Stimulated activated naive CD8-positive, alpha-beta T cell treated with anti-CD3 and anti-CD28 coated beads, Interleukin-15, amount 100 ng/mL, for 72 hours (primary cell): ENCODE measurements around the gene COPS8.

Source experiments
- ATAC-seq: fragments of 150-1000 bp; cut with Tn5 transposase; 2 replicates; pipeline ENCODE4 v1.10.0; 2021; ENCODE audit warnings: mild to moderate bottlenecking, moderate library complexity
- DNase-seq, 2 donors: peaks; one replicate each; pipeline ENCODE4 v3.0.0; 2021 to 2022
- H3K27ac Mint-ChIP-seq, 2 donors: one replicate each; pipeline ENCODE4 v1.8.0; 2022; ENCODE audit warnings: mild to moderate bottlenecking in 2 of 2, mixed read lengths in 2 of 2, moderate library complexity in 2 of 2
- H3K27me3 Mint-ChIP-seq: one replicate; pipeline ENCODE4 v1.8.0; 2022; ENCODE audit warnings: mixed read lengths
- H3K4me1 Mint-ChIP-seq: one replicate; pipeline ENCODE4 v1.8.0; 2022; ENCODE audit warnings: mild to moderate bottlenecking, mixed read lengths
- H3K4me3 Mint-ChIP-seq, 2 donors: one replicate each; pipeline ENCODE4 v1.8.0; 2022; ENCODE audit warnings: mild to moderate bottlenecking in 2 of 2, mixed read lengths in 2 of 2, moderate library complexity in 1 of 2
- H3K9me3 Mint-ChIP-seq, 2 donors: one replicate each; pipeline ENCODE4 v1.8.0; 2022; ENCODE audit warnings: mixed read lengths in 2 of 2

The COPS8 gene

GRCh38 chr2:237059155-237059875, 26.4 kb upstream of the COPS8 start:
- DNase-seq (no peak), ATAC-seq (peak; percentile 71)
- no peak overlapping the region for H3K4me3 Mint-ChIP-seq
- H3K27me3 Mint-ChIP-seq = no peaks in the 10 kb centered on the region
- peaks cover 22% of the 10 kb centered on the region for H3K4me1 Mint-ChIP-seq
- no peaks in the 10 kb centered on the region for H3K9me3 Mint-ChIP-seq
- no peak overlapping the region for H3K27ac Mint-ChIP-seq

- H3K4me3 Mint-ChIP-seq = no peak overlapping the region
- no peaks in the 10 kb centered on the region for H3K27me3 Mint-ChIP-seq
- peak; percentile 41 for ATAC-seq
- no peak for DNase-seq
- peaks cover 22% of the 10 kb centered on the region for H3K4me1 Mint-ChIP-seq
- peak overlapping the region in 1 of 2 donors; percentile 44 for H3K27ac Mint-ChIP-seq
- H3K9me3 Mint-ChIP-seq = no peaks in the 10 kb centered on the region
These were observed 25.0 kb upstream of the COPS8 start for GRCh38 chr2:237060534-237061312.

- Mint-ChIP-seq H3K4me3 (no peak overlapping the region), H3K27ac (no peak overlapping the region)
These were observed 24.3 kb upstream of the COPS8 start for GRCh38 chr2:237061356-237061755.

GRCh38 chr2:237062585-237062984, 23.1 kb upstream of the COPS8 start:
- Mint-ChIP-seq H3K27ac (no peak overlapping the region), H3K4me3 (no peak overlapping the region), H3K9me3 (no peaks in the 10 kb centered on the region), H3K4me1 (peaks cover 22% of the 10 kb centered on the region), H3K27me3 (no peaks in the 10 kb centered on the region)
- ATAC-seq = no peak
- no peak for DNase-seq

More at GRCh38 chr2:237061356-237061755, 24.3 kb upstream of the COPS8 start:
- Mint-ChIP-seq H3K4me1 (peaks cover 22% of the 10 kb centered on the region), H3K9me3 (no peaks in the 10 kb centered on the region), H3K27me3 (no peaks in the 10 kb centered on the region)
- no peak for DNase-seq
- no peak for ATAC-seq

GRCh38 chr2:237064203-237065070, 21.3 kb upstream of the COPS8 start:
- Mint-ChIP-seq H3K27ac (no peak overlapping the region), H3K4me1 (peaks cover 13% of the 10 kb centered on the region), H3K4me3 (no peak overlapping the region), H3K27me3 (no peaks in the 10 kb centered on the region), H3K9me3 (no peaks in the 10 kb centered on the region)
- ATAC-seq (peak; percentile 26), DNase-seq (no peak)

- no peak overlapping the region for H3K4me3 Mint-ChIP-seq
- H3K27ac Mint-ChIP-seq = no peak overlapping the region
- H3K27me3 Mint-ChIP-seq = no peaks in the 10 kb centered on the region
- H3K4me1 Mint-ChIP-seq = peaks cover 9% of the 10 kb centered on the region
- ATAC-seq (no peak), DNase-seq (no peak)
- H3K9me3 Mint-ChIP-seq = no peaks in the 10 kb centered on the region
These were observed 20.7 kb upstream of the COPS8 start for GRCh38 chr2:237065071-237065377.

GRCh38 chr2:237066396-237066795, 19.3 kb upstream of the COPS8 start:
- no peak overlapping the region for H3K27ac Mint-ChIP-seq
- peaks cover under 1% of the 10 kb centered on the region for H3K4me1 Mint-ChIP-seq
- H3K4me3 Mint-ChIP-seq = no peak overlapping the region
- ATAC-seq (no peak), DNase-seq (no peak)
- no peaks in the 10 kb centered on the region for H3K27me3 Mint-ChIP-seq
- H3K9me3 Mint-ChIP-seq = no peaks in the 10 kb centered on the region

GRCh38 chr2:237068005-237068576, 17.6 kb upstream of the COPS8 start:
- Mint-ChIP-seq H3K27ac (no peak overlapping the region), H3K4me3 (no peak overlapping the region), H3K4me1 (no peaks in the 10 kb centered on the region), H3K27me3 (no peaks in the 10 kb centered on the region), H3K9me3 (no peaks in the 10 kb centered on the region)
- DNase-seq (no peak), ATAC-seq (no peak)

GRCh38 chr2:237072067-237072931, 13.4 kb upstream of the COPS8 start:
- H3K27ac Mint-ChIP-seq = no peak overlapping the region

GRCh38 chr2:237073552-237073951, 12.1 kb upstream of the COPS8 start:
- ATAC-seq (no peak), DNase-seq (no peak)
- no peak overlapping the region for H3K4me3 Mint-ChIP-seq
- no peaks in the 10 kb centered on the region for H3K9me3 Mint-ChIP-seq
- no peaks in the 10 kb centered on the region for H3K4me1 Mint-ChIP-seq
- H3K27me3 Mint-ChIP-seq = no peaks in the 10 kb centered on the region
- H3K27ac Mint-ChIP-seq = peak overlapping the region in 1 of 2 donors; percentile 13

More at GRCh38 chr2:237072067-237072931, 13.4 kb upstream of the COPS8 start:
- Mint-ChIP-seq H3K4me3 (no peak overlapping the region), H3K27me3 (no peaks in the 10 kb centered on the region), H3K9me3 (no peaks in the 10 kb centered on the region), H3K4me1 (no peaks in the 10 kb centered on the region)
- ATAC-seq = no peak
- peak; percentile 55 to 59 for DNase-seq

- H3K27ac Mint-ChIP-seq = no peak overlapping the region
- DNase-seq (no peak), ATAC-seq (no peak)
- no peaks in the 10 kb centered on the region for H3K27me3 Mint-ChIP-seq
- no peaks in the 10 kb centered on the region for H3K4me1 Mint-ChIP-seq
- H3K9me3 Mint-ChIP-seq = no peaks in the 10 kb centered on the region
- no peak overlapping the region for H3K4me3 Mint-ChIP-seq
These were observed 11.3 kb upstream of the COPS8 start for GRCh38 chr2:237074211-237074993.

GRCh38 chr2:237075749-237076599, 9.7 kb upstream of the COPS8 start:
- no peak for ATAC-seq
- no peak for DNase-seq
- Mint-ChIP-seq H3K4me1 (no peaks in the 10 kb centered on the region), H3K9me3 (no peaks in the 10 kb centered on the region), H3K27ac (peak overlapping the region; percentile 15 to 69), H3K4me3 (no peak overlapping the region), H3K27me3 (no peaks in the 10 kb centered on the region)

- H3K27ac Mint-ChIP-seq = peak overlapping the region in 1 of 2 donors; percentile 5
- H3K4me3 Mint-ChIP-seq = no peak overlapping the region
- ATAC-seq = no peak
These were observed 4.1 kb upstream of the COPS8 start for GRCh38 chr2:237081596-237081995.

More at GRCh38 chr2:237081596-237081995, 4.1 kb upstream of the COPS8 start:
- Mint-ChIP-seq H3K27me3 (no peaks in the 10 kb centered on the region), H3K9me3 (no peaks in the 10 kb centered on the region), H3K4me1 (peaks cover 27% of the 10 kb centered on the region)
- DNase-seq = no peak
